ENCODE measurements around the gene GLUL.

Gene GLUL

GRCh38 chr1:182391362-182392049 is at the start of gene GLUL:
Gene GLUL, minus strand, starts transcription at chr1:182391790. Its CDS starts 3,053 bp downstream, at chr1:182388737.
- TF ChIP-seq ZFX (IDR thresholded peaks at IDR 0.05), result peak; percentile 93
- no peak; the same call in 1 of the 2 replicates for TF ChIP-seq CTCF (conservative IDR thresholded peaks at IDR 0.05)
- peak within 1 kb of the TSS; percentile 88 for H3K27ac ChIP-seq

- no peak for TF ChIP-seq ZFX (IDR thresholded peaks at IDR 0.05)
- no peak for TF ChIP-seq CTCF (conservative IDR thresholded peaks at IDR 0.05)
Observed at GRCh38 chr1:182438326-182438725, 46.7 kb upstream of the GLUL start.

GRCh38 chr1:182433580-182433979 is 42.0 kb upstream of the GLUL start:
- no peak for TF ChIP-seq ZFX (IDR thresholded peaks at IDR 0.05)
- H3K27ac ChIP-seq, result no peak overlapping the region

More at GRCh38 chr1:182438326-182438725, 46.7 kb upstream of the GLUL start:
- H3K27ac ChIP-seq, result no peak overlapping the region

- H3K27ac ChIP-seq, result no peak overlapping the region
- TF ChIP-seq ZFX (IDR thresholded peaks at IDR 0.05) (no peak), CTCF (conservative IDR thresholded peaks at IDR 0.05) (no peak)
Observed at GRCh38 chr1:182431278-182431677, 39.7 kb upstream of the GLUL start.

GRCh38 chr1:182430263-182431068 is 38.9 kb upstream of the GLUL start:
- H3K27ac ChIP-seq, result no peak overlapping the region
- TF ChIP-seq CTCF (conservative IDR thresholded peaks at IDR 0.05), result no peak
- TF ChIP-seq ZFX (IDR thresholded peaks at IDR 0.05), result no peak

- no peak for TF ChIP-seq ZFX (IDR thresholded peaks at IDR 0.05)
- TF ChIP-seq CTCF (conservative IDR thresholded peaks at IDR 0.05), result no peak
- H3K27ac ChIP-seq, result no peak overlapping the region
Observed at GRCh38 chr1:182428043-182428442, 36.5 kb upstream of the GLUL start.

GRCh38 chr1:182426442-182427430 is 35.1 kb upstream of the GLUL start:
- TF ChIP-seq ZFX (IDR thresholded peaks at IDR 0.05) (no peak), CTCF (conservative IDR thresholded peaks at IDR 0.05) (no peak)
- no peak overlapping the region for H3K27ac ChIP-seq
